PC-9 (cell line): ENCODE measurements around the gene CRELD2. TPM values are rescaled to one million over a fixed set of nuclear protein-coding genes. Genes with fewer than 3 reads are reported as not detected.

Source experiments
- BruUV-seq: library from RNA; stranded (reverse); fragments of 400-500 nt; replicated peaks from 2 replicates; lab custom pipeline; 2021; lab: Mats Ljungman, UMichigan
- CTCF ChIA-PET: fragments of 300-600 bp; sonication (Branson Sonifier 250); formaldehyde crosslinking; loops from one replicate; lab custom pipeline; 2022; ENCODE audit warnings: antibody characterized with exemption; lab: Charles Lee
- POLR2A ChIA-PET: fragments of 300-600 bp; sonication (Branson Sonifier 250); formaldehyde crosslinking; loops from one replicate; lab custom pipeline; 2022; ENCODE audit warnings: antibody characterized with exemption; ENCODE audit not compliant: unreplicated experiment; lab: Charles Lee
- DNase-seq, 2 experiments: peaks; one replicate each; pipeline versions ENCODE4 v3.0.0 to v3.0.0-alpha.2; 2015 to 2022; ENCODE audit warnings: mixed read lengths in 1 of 2
- H2AFZ ChIP-seq: fragments of 200-600 bp; sonication (generic); 2 replicates; pipeline ENCODE4 v1.8.1; 2017; ENCODE audit warnings: antibody characterized with exemption
- H3F3A ChIP-seq: fragments of 200-600 bp; sonication (generic); 2 replicates; pipeline ENCODE4 v1.8.1; 2017; ENCODE audit warnings: antibody characterized with exemption, mild to moderate bottlenecking, low read depth; ENCODE audit not compliant: insufficient read depth
- H3K27ac ChIP-seq: fragments of 200-600 bp; sonication (generic); 2 replicates; pipeline ENCODE4 v1.6.1; 2016; ENCODE audit warnings: mixed run types
- H3K27me3 ChIP-seq: fragments of 200-600 bp; sonication (generic); 2 replicates; pipeline ENCODE4 v1.6.1; 2016; ENCODE audit warnings: low read depth, mixed run types; ENCODE audit not compliant: insufficient read depth
- H3K36me3 ChIP-seq: fragments of 200-600 bp; sonication (generic); 2 replicates; pipeline ENCODE4 v1.6.1; 2016; ENCODE audit warnings: low read depth, mixed run types
- H3K4me1 ChIP-seq: fragments of 200-600 bp; sonication (generic); replicated peaks from 2 replicates; pipeline ENCODE4 v1.6.1; 2016; ENCODE audit warnings: mixed run types; ENCODE audit not compliant: insufficient read depth
- H3K4me2 ChIP-seq: fragments of 200-600 bp; sonication (generic); 2 replicates; pipeline ENCODE4 v1.6.1; 2017; ENCODE audit warnings: mixed run types
- H3K4me3 ChIP-seq: fragments of 200-600 bp; sonication (generic); 2 replicates; pipeline ENCODE4 v1.6.1; 2016; ENCODE audit warnings: mixed run types
- H3K79me2 ChIP-seq: fragments of 200-600 bp; sonication (generic); 2 replicates; pipeline ENCODE4 v1.6.1; 2017; ENCODE audit warnings: low read depth, mixed run types
- H3K9me2 ChIP-seq: fragments of 200-600 bp; sonication (generic); 2 replicates; pipeline ENCODE4 v1.8.1; 2017; ENCODE audit warnings: mild to moderate bottlenecking; ENCODE audit not compliant: insufficient read depth
- H3K9me3 ChIP-seq: fragments of 200-600 bp; sonication (generic); 2 replicates; pipeline ENCODE4 v1.8.1; 2016; ENCODE audit warnings: low read depth; ENCODE audit not compliant: insufficient read depth
- H4K20me1 ChIP-seq: fragments of 200-600 bp; sonication (generic); 2 replicates; pipeline ENCODE4 v1.8.1; 2017; ENCODE audit not compliant: insufficient read depth
- CTCF ChIP-seq: fragments of 200-600 bp; sonication (generic); conservative IDR thresholded peaks from 2 replicates; pipeline ENCODE4 v1.6.1; 2017; ENCODE audit warnings: mixed run types, antibody characterized with exemption, mild to moderate bottlenecking, moderate library complexity
- EZH2 ChIP-seq: fragments of 200-600 bp; sonication (generic); IDR thresholded peaks from 2 replicates; pipeline ENCODE4 v1.8.0; 2017; ENCODE audit warnings: antibody characterized with exemption, low read depth
- intact Hi-C: fragments of 100-400 bp; cut with micrococcal nuclease; formaldehyde crosslinking; loops from one replicate; pipeline ENCODE4 v1.10.0; 2022; ENCODE audit not compliant: unreplicated experiment
- total RNA-seq: library from RNA; stranded (reverse); gene quantifications from 2 replicates; pipeline ENCODE4 v1.2.3, GENCODE V29; 2021

The CRELD2 gene
- total RNA-seq, 1 experiment from 2014 or later: 30.7 TPM

- Histone ChIP-seq H3K4me2 (peak overlapping the region; percentile 50), H3K4me1 (peaks cover 43% of the 10 kb centered on the region), H3K4me3 (no peak overlapping the region), H4K20me1 (no peaks in the 10 kb centered on the region), H3K9me2 (no peaks in the 10 kb centered on the region), H3K79me2 (no peaks in the 10 kb centered on the region), H3K9me3 (no peaks in the 10 kb centered on the region), H3K27ac (peak overlapping the region; percentile 57), H2AFZ (no peak overlapping the region), H3K36me3 (no peaks in the 10 kb centered on the region), H3K27me3 (no peaks in the 10 kb centered on the region), H3F3A (peaks cover 23% of the 10 kb centered on the region)
- intact Hi-C loops: loop anchor here (1.0 kb wide), 2 partner anchors 9 to 15 kb away; partner anchors contain the start of gene PIM3
- no TSS peak for BruUV-seq
- TF ChIP-seq EZH2 (no peak), CTCF (no peak)
- POLR2A ChIA-PET: interaction anchor here (0.6 to 1.6 kb wide), 4 partner anchors 9 to 1668 kb away, joined by 4 to 20 read pairs (median 8); partner anchors contain the start of gene PIM3
- DNase-seq: peak; percentile 88 to 98
- CTCF ChIA-PET: interaction anchor here (0.5 to 0.9 kb wide), 4 partner anchors 11 to 738 kb away, joined by 3 to 6 read pairs (median 4); no protein-coding TSS in a partner anchor
Observed at GRCh38 chr22:49951000-49951677, 32.7 kb downstream of the CRELD2 start.

- ChIA-PET CTCF (interaction anchor here (0.7 to 1.0 kb wide), 3 partner anchors 10 to 19 kb away, joined by 3 to 4 read pairs (median 3); no protein-coding TSS in a partner anchor), POLR2A (interaction anchor here (0.6 to 1.6 kb wide), 5 partner anchors 9 to 1669 kb away, joined by 3 to 20 read pairs (median 8); partner anchors contain the start of gene PIM3)
- Histone ChIP-seq H3K9me2 (no peaks in the 10 kb centered on the region), H3K79me2 (no peaks in the 10 kb centered on the region), H3K27ac (peak overlapping the region; percentile 57), H3K36me3 (no peaks in the 10 kb centered on the region), H3K9me3 (no peaks in the 10 kb centered on the region), H3K4me1 (peaks cover 43% of the 10 kb centered on the region), H3K4me2 (peak overlapping the region; percentile 50), H4K20me1 (no peaks in the 10 kb centered on the region), H3K27me3 (no peaks in the 10 kb centered on the region), H3K4me3 (no peak overlapping the region), H2AFZ (no peak overlapping the region), H3F3A (peaks cover 19% of the 10 kb centered on the region)
- TF ChIP-seq EZH2 (no peak), CTCF (no peak)
- intact Hi-C loops: loop anchor here (1.0 kb wide), 2 partner anchors 9 to 15 kb away; partner anchors contain the start of gene PIM3
- no TSS peak for BruUV-seq
- DNase-seq: no peak
Observed at GRCh38 chr22:49951678-49951985, 33.2 kb downstream of the CRELD2 start.

GRCh38 chr22:49951986-49952896, 33.8 kb downstream of the CRELD2 start:
- Histone ChIP-seq H3K36me3 (no peaks in the 10 kb centered on the region), H3K4me1 (peaks cover 43% of the 10 kb centered on the region), H3K27ac (peak overlapping the region; percentile 57), H3K9me3 (no peaks in the 10 kb centered on the region), H3K4me2 (peak overlapping the region; percentile 50), H3K27me3 (no peaks in the 10 kb centered on the region), H4K20me1 (no peaks in the 10 kb centered on the region), H3K9me2 (no peaks in the 10 kb centered on the region), H2AFZ (no peak overlapping the region), H3K79me2 (no peaks in the 10 kb centered on the region), H3F3A (peaks cover 19% of the 10 kb centered on the region), H3K4me3 (no peak overlapping the region)
- ChIA-PET POLR2A (interaction anchor here (0.5 to 1.0 kb wide), 4 partner anchors 8 to 16 kb away, joined by 3 to 6 read pairs (median 4); partner anchors contain the start of gene PIM3), CTCF (interaction anchor here (0.9 to 1.0 kb wide), 2 partner anchors 16 to 18 kb away, joined by 3 to 4 read pairs; no protein-coding TSS in a partner anchor)
- TSS peak; percentile 74 for BruUV-seq
- intact Hi-C loops: loop anchor here (1.0 kb wide), 2 partner anchors 8 to 16 kb away; partner anchors contain the start of gene PIM3
- no peak for TF ChIP-seq EZH2
- TF ChIP-seq CTCF: no peak
- peak; percentile 66 to 68 for DNase-seq
